Measurements from ENCODE around the gene CFL1. TPM values are rescaled to one million over a fixed set of nuclear protein-coding genes. Genes with fewer than 3 reads are reported as not detected.

CFL1 gene
- total RNA-seq, 2 donors from 2014 or later = 565 to 797 TPM

DNA sequence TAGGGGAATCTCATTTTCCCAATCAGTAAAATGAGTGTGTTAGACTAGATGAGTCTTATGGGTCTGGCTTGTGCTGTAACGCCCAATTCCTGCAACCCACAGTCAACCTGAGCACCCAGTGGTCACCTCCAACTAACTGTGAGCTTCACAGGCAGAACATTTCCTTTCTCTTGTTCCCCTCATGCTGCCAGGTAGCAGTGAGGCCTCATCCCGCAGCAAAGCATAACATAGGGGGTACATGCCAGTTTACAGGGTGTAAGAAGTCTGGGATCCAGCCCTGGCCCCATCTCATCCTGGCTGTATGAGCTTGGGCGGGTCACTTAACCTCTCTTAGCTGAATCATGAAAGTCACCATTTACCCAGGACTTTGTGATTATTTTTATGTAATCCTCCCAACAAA is 10.9 kb upstream of the CFL1 start:
- Histone ChIP-seq H3K27ac (peak overlapping the region in 1 of 2 donors; percentile 47), H3K36me3 (peaks cover 49% of the 10 kb centered on the region), H3K27me3 (replicated peaks; ENCODE audit: insufficient read depth) (no peaks in the 10 kb centered on the region), H3K4me3 (no peak overlapping the region), H3K4me1 (ENCODE audit: control insufficient read depth in 1 of 2, low read depth in 2 of 2) (peaks cover 5 to 31% of the 10 kb centered on the region in 2 donors), H3K9me3 (no peaks in the 10 kb centered on the region)
- DNase-seq (ENCODE audit: low spot score) = no peak
- TF ChIP-seq, protein P1, sequence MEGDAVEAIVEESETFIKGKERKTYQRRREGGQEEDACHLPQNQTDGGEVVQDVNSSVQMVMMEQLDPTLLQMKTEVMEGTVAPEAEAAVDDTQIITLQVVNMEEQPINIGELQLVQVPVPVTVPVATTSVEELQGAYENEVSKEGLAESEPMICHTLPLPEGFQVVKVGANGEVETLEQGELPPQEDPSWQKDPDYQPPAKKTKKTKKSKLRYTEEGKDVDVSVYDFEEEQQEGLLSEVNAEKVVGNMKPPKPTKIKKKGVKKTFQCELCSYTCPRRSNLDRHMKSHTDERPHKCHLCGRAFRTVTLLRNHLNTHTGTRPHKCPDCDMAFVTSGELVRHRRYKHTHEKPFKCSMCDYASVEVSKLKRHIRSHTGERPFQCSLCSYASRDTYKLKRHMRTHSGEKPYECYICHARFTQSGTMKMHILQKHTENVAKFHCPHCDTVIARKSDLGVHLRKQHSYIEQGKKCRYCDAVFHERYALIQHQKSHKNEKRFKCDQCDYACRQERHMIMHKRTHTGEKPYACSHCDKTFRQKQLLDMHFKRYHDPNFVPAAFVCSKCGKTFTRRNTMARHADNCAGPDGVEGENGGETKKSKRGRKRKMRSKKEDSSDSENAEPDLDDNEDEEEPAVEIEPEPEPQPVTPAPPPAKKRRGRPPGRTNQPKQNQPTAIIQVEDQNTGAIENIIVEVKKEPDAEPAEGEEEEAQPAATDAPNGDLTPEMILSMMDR (IDR thresholded peaks at IDR 0.05) = no peak
- ATAC-seq (ENCODE audit: insufficient number of reproducible peaks, low FRiP score, low read depth) = no peak

DNA sequence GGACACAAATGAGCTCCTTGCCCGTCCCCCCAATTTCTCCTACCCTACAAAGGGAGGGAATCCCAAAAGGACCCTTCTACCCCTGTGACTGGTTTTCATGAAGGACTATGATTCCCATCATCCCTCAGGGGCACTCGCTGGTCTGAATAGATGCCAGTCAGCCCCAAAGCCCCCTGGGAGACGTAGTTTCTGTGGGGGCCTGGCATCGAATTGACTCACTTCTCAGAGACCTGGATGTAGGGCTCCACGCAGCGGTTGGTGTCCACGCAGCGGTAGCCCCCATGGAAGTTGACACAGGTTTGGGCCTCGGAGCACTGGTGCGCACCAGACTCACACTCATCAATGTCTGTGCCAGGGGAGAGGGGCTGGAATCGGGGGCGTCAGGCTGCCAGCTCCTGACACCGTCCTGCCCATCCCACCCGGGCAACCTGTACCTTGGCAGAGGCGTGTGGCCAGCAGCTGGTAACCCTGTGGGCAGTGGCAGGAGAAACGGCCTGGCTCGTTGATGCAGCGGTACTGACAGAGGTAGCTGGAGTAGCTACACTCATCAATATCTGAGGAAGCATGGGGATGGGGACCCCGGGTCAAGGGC is 10.2 kb upstream of the CFL1 start:
- TF ChIP-seq, protein P1 (IDR thresholded peaks at IDR 0.05) = no peak
- H3K36me3 ChIP-seq = peaks cover 57% of the 10 kb centered on the region
- no peaks in the 10 kb centered on the region for H3K27me3 ChIP-seq (replicated peaks; ENCODE audit: insufficient read depth)
- H3K4me1 ChIP-seq (ENCODE audit: control insufficient read depth in 1 of 2, low read depth in 2 of 2) = peaks cover 5 to 28% of the 10 kb centered on the region in 2 donors
- H3K27ac ChIP-seq = no peak overlapping the region
- DNase-seq (ENCODE audit: low spot score) (no peak), ATAC-seq (ENCODE audit: insufficient number of reproducible peaks, low FRiP score, low read depth) (no peak)
- H3K4me3 ChIP-seq = no peak overlapping the region
- no peaks in the 10 kb centered on the region for H3K9me3 ChIP-seq

DNA sequence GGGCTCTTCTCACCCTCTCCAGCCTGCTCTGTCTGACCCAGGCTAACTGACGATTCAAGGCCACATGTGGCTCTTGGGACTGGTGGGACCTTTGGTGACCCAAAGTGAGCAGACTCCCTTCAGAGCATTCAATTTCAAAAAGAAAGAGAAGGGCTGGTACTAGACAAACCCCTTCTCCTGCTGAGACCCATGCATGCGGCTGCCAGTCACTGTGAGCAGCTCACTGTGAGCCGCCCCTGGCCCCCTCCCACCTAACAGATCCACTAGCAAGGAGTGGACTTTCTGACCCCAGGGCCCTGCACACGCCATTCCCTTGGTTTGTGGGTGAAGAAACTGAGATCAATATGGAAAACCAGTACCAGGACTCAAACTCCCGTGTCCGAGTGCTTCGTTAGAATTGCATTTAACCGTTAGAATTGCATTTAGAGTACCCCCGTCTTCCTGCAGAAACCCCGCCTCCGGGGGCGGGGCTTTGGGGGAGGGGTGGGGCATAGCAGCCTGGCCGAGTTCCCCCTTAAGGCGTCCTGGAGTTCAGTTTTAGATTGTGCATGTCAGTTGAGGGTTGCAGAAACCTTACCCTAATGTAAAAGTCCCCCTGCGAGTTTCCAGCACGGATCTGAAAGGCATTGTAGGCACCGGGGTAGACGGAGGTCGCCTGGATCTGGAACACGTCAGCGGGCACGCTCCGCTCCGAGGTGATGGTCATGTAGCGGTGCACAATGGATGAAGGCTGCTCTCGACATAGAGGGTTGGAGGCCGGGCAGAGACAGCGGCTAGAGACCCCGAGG is 9.5 kb upstream of the CFL1 start:
- Histone ChIP-seq H3K4me1 (ENCODE audit: control insufficient read depth in 1 of 2, low read depth in 2 of 2) (peaks cover 5 to 34% of the 10 kb centered on the region in 2 donors), H3K27ac (no peak overlapping the region), H3K27me3 (replicated peaks; ENCODE audit: insufficient read depth) (no peaks in the 10 kb centered on the region), H3K9me3 (no peaks in the 10 kb centered on the region), H3K4me3 (no peak overlapping the region), H3K36me3 (peaks cover 62% of the 10 kb centered on the region)
- ATAC-seq (ENCODE audit: insufficient number of reproducible peaks, low FRiP score, low read depth) (no peak), DNase-seq (ENCODE audit: low spot score) (no peak)
- TF ChIP-seq, protein P1 (IDR thresholded peaks at IDR 0.05) = no peak

DNA sequence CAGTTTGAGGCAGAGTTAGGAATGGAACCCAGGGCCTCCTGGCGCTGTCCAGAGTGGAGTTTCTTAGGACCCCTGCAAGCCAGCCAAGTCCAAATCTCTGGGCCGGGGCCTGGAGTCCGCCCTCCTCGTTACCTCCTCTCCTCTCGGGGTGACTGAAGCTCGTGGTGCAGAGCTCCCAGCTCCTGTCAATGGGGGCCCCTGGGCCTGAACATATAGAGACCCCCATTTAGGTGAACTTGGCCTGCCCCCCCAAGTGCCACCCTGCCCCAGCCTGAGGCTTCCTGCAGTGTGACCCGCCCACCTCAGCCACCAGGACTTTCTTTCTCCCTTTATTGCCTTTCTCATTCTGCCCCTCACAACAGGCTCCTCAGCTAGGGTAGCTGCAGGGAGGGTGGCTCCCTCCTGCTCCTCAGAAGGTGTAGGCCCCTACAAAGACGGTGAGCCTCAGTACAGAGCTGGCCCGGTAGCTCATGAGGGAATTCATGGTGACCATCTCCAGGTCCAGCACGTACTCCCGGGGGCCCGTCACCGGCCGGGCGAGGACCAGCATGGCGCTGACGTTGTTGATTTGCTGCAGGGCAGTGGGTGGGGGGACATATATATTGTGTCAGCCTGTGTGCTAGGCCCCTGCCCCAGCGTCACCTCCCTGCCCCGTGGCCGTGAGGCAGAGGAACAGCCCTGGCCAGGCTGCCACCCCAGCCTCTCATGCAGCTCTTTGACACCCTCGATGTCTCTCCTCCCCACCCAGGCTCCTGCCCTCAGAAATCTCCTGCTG is 8.7 kb upstream of the CFL1 start:
- H3K4me1 ChIP-seq (ENCODE audit: control insufficient read depth in 1 of 2, low read depth in 2 of 2) = peaks cover 9 to 38% of the 10 kb centered on the region in 2 donors
- H3K27ac ChIP-seq = no peak overlapping the region
- DNase-seq (ENCODE audit: low spot score) (no peak), ATAC-seq (ENCODE audit: insufficient number of reproducible peaks, low FRiP score, low read depth) (no peak)
- H3K9me3 ChIP-seq = no peaks in the 10 kb centered on the region
- H3K27me3 ChIP-seq (replicated peaks; ENCODE audit: insufficient read depth) = no peaks in the 10 kb centered on the region
- no peak overlapping the region for H3K4me3 ChIP-seq
- TF ChIP-seq, protein P1 (IDR thresholded peaks at IDR 0.05) = no peak
- peaks cover 69% of the 10 kb centered on the region for H3K36me3 ChIP-seq
